GM19324 (cell line): ENCODE data around the gene ATL2.
"Not testable (repeated sequence)": the region's sequence is repeated elsewhere in the genome, so short reads cannot be mapped to it uniquely, and the experiment has no call there.

Source experiments
- ATAC-seq: cut with Tn5 transposase; IDR thresholded peaks from one replicate; pipeline ENCODE4 v1.9.1; 2021; ENCODE audit warnings: mild to moderate bottlenecking, moderate library complexity; ENCODE audit not compliant: unreplicated experiment, low FRiP score

The ATL2 gene

DNA sequence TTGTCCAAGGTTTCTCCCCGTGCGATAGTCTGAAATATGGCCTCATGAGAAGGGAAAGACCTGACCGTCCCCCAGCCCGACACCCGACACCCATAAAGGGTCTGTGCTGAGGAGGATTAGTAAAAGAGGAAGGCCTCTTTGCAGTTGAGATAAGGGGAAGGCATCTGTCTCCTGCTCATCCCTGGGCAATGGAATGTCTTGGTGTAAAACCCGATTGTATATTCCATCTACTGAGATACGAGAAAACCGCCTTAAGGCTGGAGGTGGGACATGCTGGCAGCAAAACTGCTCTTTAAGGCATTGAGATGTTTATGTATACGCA lies 99.0 kb downstream of the ATL2 start:
- not testable (repeated sequence) for ATAC-seq

DNA sequence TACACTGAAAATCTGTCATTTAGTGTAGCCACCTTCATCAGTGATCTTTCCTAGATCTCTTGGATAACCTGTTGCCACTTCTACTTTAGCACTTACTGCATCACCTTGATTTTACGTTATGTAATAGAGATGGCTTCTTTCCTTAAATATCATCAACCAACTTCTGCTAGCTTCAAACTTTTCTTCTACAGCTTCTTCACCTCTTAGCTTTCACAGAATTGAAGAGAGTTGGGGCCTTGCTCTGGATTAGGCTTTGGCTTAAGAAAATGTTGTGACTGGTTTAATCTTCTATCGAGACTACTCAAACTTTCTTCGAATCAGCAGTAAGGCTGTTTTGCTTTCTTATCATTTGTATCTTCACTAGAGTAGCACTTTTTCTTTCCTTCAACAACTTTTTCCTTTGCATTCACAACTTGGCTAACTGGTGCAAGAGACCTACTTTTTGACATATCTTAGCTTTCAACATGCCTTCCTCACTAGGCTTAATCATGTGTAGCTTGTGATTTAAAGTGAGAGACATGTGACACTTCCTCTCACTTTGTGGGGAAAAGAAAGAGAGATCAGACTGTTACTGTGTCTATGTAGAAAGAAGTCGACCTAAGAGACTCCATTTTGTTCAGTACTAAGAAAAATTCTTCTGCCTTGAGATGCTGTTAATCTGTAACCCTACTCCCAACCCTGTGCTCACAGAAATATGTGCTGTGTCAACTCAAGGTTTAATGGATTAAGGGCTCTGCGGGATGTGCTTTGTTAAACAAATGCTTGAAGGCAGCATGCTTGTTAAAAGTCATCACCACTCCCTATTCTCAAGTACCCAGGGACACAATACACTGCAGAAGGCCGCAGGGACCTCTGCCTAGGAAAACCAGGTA lies 99.6 kb downstream of the ATL2 start:
- ATAC-seq = no peak

DNA sequence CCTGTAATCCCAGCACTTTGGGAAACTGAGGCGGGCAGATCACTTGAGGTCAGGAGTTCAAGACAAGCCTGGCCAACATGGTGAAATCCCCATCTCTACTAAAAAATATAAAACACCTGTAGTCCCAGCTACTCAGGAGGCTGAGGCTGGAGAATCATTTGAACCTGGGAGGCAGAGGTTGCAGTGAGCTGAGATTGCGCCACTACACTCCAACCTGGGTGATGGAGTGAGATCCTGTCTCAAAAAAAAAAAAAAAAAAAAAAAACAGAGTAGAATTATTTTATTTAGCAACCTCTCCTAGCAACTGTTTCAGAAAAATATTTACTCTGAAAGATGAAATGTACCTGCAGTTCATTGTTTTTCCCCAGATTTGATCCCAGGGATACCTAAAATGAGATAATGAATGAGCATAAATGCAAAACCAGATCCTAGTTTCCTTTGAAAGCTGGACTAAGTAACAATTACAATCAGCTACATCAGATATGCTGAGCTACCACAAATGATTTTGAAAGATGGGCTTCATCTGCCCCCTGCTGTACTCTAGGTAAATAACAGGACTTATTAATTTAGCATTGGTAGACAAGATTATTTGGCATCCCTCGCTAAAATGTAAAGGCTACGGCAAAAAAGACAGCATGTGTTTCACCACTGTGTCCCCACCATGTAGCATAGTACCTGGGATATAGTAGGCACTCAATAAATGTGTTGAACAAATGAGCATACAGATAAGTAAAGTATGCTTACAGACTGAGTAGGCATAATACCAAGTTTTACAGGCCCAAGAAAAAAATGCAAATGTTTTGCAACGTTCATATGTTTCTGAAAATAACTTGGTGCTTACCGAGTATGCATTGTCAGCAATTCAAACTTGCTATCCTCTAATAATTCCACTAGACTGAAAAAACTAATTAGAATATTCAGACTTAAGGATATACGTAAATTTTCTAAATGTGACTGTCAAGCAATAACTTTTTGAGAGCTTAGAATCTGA lies 102.5 kb downstream of the ATL2 start:
- ATAC-seq = no peak

DNA sequence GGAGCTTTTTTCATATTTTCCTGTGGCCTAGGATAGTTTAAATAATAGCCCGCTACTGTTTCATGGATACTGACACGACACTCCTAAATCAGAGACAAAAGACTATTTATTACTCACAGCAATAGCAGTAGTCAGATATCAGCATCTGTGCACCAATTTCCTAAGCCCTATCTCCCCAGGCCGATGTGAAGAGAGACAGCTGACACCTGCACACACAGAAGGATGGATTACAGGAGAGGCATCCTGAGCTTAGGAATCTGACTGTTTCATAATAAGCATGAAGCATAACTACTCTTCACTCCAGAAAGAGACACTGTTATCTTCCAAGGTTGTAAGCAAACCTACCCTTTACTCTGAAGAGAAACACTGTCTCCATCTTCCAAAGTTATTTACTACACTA lies 105.4 kb downstream of the ATL2 start:
- no peak for ATAC-seq

DNA sequence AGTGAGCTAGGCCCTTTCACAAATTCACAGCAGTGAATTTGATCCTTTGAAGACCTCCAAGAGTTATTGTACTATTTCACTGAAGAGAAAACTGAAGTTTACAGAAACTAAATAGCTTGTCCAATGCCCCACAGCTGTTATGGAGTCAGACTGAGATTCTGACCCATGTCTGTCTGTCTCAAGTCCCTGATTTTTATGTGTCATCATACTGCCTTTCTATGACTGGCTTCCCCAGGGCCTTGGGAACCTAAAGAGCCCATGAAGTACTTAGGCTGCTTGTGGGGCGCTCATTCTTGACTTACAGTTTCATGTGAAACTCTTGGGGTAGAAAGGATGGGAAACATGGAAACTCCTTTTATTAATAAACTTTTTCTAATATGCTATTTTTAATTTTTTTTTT lies 107.7 kb downstream of the ATL2 start:
- ATAC-seq = no peak

DNA sequence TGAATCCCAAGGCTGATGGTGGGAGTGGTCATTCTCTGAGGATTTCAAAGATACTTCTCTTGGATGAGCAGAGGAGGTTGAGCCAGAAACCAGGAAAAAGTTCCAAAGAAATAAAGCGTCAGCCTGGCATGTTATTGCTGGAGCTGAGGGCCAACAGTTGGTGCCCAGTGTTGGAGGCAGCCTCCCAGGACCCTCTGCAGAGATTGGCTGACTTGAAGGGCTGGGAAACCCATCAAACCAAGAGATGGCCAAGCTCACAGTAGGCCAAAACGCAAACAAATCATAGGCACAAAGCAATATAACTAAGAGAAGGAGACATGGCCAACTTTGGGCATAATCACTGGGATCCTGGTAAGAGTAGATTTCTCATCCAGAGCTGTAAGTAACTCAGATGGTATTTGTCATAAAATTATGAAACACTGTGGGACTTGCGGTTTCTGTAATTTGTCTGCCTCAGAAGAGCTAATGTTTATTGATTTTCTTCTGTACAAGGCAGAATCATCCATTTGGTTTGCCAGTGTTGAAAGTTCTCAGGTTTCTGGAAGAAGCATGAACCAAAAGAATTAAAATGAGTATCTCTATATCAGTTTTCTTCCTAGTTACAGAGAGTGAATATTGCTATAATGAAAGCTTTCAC lies 108.3 kb downstream of the ATL2 start:
- ATAC-seq = no peak

DNA sequence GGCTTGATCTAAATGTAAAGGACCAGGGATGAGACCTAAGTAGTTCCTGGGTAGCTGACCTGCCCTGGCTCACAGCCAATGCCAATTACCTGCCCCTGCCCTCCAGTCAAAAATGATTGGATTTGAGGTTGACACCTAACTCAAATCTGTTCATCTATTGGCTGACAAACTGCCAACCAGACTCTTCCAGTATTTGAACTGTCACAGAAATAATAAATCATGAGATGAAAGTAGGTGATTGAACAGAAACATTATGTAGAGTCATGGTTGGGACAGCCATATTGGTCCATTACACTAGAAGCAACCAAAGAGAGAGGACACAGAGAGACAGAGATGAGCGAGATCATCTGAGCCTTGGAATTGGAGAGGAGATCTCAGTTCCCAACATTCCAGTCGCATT lies 109.1 kb downstream of the ATL2 start:
- ATAC-seq = no peak

DNA sequence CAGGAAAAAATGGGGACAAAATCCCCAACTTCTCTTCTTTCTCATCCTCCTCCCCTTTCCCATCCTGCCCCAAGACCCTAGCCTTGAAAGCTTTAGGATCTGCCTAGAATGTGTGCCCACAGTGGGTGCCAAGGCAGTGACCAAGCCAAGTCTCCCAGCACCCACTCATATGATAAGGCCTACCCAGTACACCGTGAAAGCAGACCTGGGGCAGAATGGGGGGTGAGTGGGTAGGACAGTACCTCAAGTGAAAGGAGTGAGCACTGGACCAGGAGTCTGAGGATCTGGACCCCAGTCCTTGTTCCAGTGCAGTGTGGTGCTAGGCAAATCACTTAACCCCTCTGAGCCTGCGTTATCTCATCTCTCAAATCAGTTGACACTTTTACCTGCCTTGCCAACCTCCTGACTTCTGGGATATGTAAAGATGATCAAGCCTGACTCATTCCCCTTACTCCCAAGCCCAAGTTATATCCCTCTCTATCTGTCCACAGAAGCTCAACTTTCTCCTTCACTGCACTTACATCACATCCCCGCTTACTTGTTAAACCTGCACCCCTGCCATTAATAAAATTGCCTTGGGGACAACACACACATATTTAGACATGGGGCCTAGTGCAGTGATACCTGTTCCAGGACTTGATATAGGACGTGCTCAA lies 109.7 kb downstream of the ATL2 start:
- no peak for ATAC-seq

DNA sequence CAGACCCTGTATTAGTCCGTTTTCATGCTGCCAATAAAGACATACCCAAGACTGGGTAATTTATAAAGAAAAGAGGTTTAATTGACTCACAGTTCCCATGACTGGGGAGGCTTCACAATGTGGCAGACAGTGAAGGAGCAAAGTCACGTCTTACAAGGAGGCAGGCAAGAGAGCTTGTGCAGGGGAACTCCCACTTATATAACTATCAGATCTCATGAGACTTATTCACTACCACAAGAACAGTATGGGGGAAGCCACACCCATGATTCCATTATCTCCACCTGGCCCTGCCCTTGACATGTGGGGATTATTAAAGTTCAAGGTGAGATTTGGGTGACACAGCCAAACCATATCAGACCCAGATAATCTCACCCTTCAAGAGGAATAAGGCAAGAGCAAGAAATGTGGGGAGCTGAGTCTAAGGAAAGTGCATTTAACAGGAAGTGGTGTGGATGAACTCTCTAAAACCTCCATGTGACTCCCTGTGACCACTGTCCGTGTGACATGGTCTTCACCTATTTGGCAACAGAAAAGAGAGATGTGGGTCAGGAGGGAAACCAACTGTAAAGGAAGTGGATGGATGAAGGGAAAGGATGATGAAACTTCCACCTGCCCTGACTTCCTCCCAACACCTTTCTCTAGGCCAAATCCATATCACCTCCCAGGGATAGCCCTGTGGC lies 110.6 kb downstream of the ATL2 start:
- ATAC-seq = no peak

DNA sequence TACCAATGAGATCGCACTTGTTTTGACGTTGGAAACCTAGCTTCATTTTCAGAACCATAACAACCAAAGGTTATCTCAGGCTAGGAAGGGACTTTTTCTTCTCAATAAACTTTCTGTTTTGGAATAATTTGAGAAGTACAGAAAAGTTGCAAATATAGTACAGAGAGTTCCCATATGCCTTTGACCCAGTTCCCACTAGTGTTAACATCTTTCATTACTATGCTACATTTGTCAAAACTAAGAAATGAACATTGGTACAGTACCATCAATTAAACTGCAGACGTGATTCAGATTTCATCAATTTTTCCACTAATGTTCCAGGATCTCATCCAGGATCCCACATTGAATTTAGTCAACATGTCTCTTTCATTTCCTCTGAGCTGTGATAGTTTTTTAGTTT lies 111.6 kb downstream of the ATL2 start:
- no peak for ATAC-seq

DNA sequence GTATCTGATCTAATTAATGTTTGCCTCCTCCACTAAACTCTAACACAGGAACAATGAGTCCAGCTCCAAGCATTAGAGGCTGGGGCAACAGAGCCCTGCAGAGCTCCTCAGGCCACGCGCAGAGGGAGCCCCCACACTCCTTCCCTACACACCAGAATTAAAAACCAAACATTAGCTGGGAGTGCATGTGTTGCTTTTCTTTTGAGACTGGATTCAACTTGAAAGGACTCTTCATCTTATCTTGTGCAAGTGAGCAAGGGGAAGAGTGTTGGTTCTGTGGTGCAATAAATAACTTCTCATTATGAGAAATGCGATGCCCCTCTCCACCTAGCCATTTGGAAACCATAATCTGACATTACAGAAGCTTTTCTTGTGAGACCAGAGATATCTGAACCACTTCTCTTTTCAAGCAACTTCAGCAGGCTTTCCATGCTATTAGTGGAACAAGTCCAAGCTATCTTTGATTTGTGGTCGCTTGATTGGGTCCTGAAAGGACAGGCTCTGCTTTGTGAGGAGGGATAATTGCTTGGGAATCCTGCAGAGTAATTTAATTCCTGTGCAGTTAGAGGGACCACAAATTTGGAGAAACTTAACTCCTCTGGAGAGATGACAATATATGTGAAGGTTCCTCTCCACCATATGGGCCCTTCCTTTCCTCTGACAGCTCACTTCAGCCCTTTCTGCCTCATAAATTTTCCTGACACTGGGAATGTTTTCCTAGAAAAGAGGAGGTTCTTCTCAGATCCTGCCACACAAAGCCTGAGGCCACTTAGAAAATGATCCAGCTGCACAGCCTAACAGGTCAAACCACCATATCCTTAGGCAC lies 112.5 kb downstream of the ATL2 start:
- ATAC-seq = no peak

DNA sequence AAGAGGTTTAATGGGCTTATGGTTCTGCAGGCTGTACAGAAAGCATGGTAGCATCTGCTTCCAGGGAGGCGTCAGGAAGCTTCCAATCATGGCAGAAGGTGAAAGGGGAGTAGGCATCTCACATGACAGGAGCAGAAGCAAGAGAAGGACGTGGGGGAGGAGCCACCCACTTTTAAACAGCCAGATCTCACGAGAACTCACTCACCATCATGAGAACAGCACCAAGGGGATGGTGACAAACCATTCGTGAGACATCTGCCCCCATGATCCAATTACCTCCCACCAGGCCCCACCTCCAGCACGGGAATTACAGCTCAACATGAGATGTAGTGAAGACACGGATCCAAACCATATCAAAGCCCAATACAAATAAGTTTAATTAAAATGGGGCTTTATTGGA lies 113.8 kb downstream of the ATL2 start:
- no peak for ATAC-seq

DNA sequence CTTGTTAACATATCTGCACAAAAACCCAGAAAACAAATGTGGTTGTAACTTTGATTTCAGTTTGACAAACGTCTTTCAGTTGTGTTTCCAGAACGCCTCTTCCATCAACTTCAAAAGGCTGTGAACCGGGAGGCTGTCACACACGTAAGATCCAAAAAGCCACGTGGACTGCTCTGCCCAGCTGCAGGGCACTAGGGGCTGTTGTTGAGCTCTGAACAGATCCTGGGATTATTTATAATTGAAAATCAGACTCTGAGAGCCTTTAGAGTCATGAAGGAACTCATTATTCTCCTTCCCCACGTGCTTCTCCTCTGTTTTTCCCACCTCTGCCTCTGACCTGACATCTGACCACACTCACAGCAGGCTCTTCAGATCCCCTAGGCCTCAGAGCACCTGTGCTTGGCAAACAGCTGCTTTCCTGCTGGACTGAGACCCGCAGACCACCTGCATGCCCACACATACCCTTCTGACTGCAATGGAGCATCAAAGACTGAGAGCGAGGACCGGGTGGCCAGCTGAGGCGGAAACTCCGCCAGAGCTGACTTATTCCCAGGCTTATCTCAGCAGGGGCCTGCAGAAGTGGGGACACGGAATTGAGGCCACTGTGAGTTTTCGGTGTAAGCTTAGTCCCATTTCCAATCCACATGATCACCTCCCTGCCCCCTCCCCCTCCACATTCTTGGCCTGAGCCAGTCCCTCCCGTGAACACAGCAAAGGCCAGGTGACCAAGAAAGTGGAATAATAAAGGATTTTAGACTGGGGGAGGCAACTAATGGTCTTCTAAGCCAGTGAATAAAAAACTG lies 114.8 kb downstream of the ATL2 start:
- no peak for ATAC-seq

DNA sequence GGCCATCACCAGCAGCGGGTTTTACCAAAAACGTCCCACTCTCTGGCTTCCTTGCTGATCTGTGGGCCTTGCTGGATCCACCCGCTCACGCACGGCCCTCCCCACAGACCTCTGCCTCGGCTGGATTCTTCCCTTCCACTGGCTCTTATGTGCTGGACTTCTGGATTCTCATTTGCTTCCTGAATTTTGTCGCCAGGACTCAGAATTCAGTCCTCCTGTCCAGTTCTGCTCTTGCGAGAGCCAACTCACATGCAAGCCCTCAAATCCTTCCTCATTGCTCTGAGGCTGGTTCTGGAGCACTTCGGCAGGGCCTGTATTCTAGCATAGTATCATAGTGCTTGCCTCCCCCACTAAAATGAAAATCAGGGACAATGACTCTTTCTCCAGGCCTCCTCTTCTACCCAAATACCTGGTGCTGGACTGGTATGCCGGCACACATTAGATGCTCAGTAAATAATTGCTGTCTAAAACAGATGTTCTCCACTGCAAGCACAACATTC lies 115.5 kb downstream of the ATL2 start:
- ATAC-seq = no peak

DNA sequence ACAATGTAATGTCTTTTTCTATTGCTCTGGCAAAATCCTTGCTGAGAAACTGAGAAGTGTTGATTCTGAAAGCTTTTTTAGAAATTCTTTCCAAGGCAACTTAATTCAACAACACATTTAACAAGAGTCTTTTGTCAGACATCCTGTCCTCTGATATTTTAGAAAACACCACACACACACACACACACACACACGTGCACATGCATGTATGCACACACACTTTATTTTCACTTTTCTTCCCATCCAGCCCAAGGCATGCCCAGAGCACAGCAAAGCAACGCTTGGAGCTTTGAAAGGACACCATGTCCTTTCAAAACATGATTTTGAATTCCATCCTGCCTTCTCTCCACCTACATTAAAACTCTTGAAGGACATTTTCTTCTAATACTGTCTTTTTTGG lies 116.1 kb downstream of the ATL2 start:
- ATAC-seq = no peak

DNA sequence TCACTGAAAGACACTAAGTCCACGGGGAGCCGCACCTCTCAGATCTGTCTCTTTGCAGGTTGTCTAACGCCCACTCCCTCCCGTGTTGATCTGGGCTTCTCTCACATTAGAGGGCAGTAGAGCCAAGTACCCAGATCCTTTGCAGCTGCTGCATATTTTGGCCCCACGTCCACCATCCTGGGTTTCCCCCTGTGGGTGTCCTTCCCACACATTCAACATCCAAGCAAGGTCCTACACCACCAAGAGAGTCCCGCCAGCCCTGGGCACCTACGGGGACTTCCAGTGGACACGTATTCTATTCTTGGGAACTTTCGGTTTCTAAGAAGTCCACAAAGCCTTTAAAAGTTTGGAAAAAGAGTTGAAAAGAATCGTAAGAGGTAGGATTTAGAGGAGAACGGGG lies 116.6 kb downstream of the ATL2 start:
- no peak for ATAC-seq

DNA sequence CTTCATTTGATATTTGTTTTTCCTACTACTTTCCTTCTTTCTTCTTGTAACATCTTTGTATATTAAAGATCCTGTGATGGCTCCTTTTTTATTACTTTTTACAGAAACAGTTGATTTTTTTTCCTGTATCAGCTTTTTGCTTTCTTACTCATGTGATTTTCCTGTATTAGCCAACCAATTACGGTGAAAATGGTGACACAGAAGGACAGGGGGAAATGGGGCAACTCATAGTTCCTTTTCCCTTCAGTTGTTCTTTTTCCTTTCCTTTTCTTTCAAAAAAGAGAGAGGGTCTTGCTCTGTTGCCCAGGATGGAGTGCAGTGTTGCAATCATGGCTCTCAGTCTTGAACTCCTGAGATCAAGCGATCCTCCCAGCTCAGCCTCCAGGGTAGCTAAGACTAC lies 117.8 kb downstream of the ATL2 start:
- no peak for ATAC-seq

DNA sequence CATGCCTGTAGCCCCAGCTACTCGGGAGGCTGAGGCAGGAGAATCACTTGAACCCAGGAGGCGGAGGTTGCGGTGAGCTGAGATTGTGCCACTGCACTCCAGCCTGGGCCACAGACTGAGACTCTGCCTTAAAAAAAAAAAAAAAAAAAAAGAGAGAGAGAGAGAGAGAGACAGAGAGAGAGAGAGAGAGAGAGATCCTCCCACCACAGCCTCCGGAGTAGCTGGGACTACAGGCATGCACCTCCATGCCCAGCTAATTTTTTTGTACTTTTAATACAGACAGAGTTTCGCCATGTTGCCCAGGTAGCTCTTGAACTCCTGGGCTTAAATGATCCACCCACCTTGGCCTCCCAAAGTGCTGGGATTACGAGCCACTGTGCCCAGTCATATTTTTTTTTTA lies 119.4 kb downstream of the ATL2 start:
- not testable (repeated sequence) for ATAC-seq
